GM21515 (cell line): ENCODE data around the gene GLI3.

Source experiments
- ATAC-seq: cut with Tn5 transposase; IDR thresholded peaks from one replicate; pipeline ENCODE4 v1.9.1; 2021; ENCODE audit not compliant: unreplicated experiment

Gene GLI3

GRCh38 chr7:42176724-42177101, 60.3 kb downstream of the GLI3 start:
- no peak for ATAC-seq

GRCh38 chr7:42175834-42176723, 60.9 kb downstream of the GLI3 start:
- no peak for ATAC-seq

- ATAC-seq: no peak
Observed at GRCh38 chr7:42174391-42174912, 62.6 kb downstream of the GLI3 start.

GRCh38 chr7:42170724-42171123, 66.3 kb downstream of the GLI3 start:
- no peak for ATAC-seq

GRCh38 chr7:42168512-42168911, 68.5 kb downstream of the GLI3 start:
- ATAC-seq: no peak

GRCh38 chr7:42167631-42168236, 69.3 kb downstream of the GLI3 start:
- no peak for ATAC-seq

GRCh38 chr7:42167206-42167605, 69.8 kb downstream of the GLI3 start:
- ATAC-seq: no peak

- no peak for ATAC-seq
Observed at GRCh38 chr7:42164881-42165428, 72.1 kb downstream of the GLI3 start.

- ATAC-seq: no peak
Observed at GRCh38 chr7:42162560-42163325, 74.3 kb downstream of the GLI3 start.

- ATAC-seq: no peak
Observed at GRCh38 chr7:42161719-42162118, 75.3 kb downstream of the GLI3 start.

- ATAC-seq: no peak
Observed at GRCh38 chr7:42161110-42161509, 75.9 kb downstream of the GLI3 start.

- ATAC-seq: no peak
Observed at GRCh38 chr7:42159130-42159529, 77.9 kb downstream of the GLI3 start.

- ATAC-seq: no peak
Observed at GRCh38 chr7:42156967-42157721, 79.9 kb downstream of the GLI3 start.

GRCh38 chr7:42156291-42156865, 80.6 kb downstream of the GLI3 start:
- ATAC-seq: no peak

- no peak for ATAC-seq
Observed at GRCh38 chr7:42155584-42156290, 81.3 kb downstream of the GLI3 start.

- no peak for ATAC-seq
Observed at GRCh38 chr7:42154173-42154572, 82.8 kb downstream of the GLI3 start.

- no peak for ATAC-seq
Observed at GRCh38 chr7:42152329-42153205, 84.4 kb downstream of the GLI3 start.

- no peak for ATAC-seq
Observed at GRCh38 chr7:42151309-42151708, 85.7 kb downstream of the GLI3 start.

- no peak for ATAC-seq
Observed at GRCh38 chr7:42145539-42145938, 91.5 kb downstream of the GLI3 start.
